Endothelial cell of umbilical vein (primary cell): Measurements from ENCODE around the gene CHTF8. TPM values are rescaled to one million over a fixed set of nuclear protein-coding genes. Genes with fewer than 3 reads are reported as not detected.

Experiments used
- BruUV-seq: library from RNA; stranded (reverse); fragments of 400-500 nt; replicated peaks from 2 replicates; lab custom pipeline; 2021; lab: Mats Ljungman, UMichigan
- CTCF ChIA-PET: fragments of 300-600, 350-600 bp; sonication (Branson Sonifier 250); formaldehyde crosslinking; loops from one replicate; lab custom pipeline; 2021; ENCODE audit warnings: antibody characterized with exemption, inconsistent platforms; lab: Charles Lee
- POLR2A ChIA-PET: fragments of 300-600, 350-600 bp; sonication (Branson Sonifier 250); formaldehyde crosslinking; loops from one replicate; lab custom pipeline; 2021; ENCODE audit warnings: antibody characterized with exemption, inconsistent platforms; lab: Charles Lee
- DNase-seq: peaks from one replicate; pipeline ENCODE4 v3.0.0-alpha.2; 2011; ENCODE audit warnings: low read depth, low spot score
- FAIRE-seq: peaks from 2 replicates; lab custom pipeline; 2011; peaks lifted over from hg19 to GRCh38; lab: Jason Lieb, UNC
- H2AFZ ChIP-seq: 2 replicates; pipeline ENCODE4 v1.6.0; 2012; ENCODE audit warnings: low read depth, low read length, control low read depth, inconsistent platforms
- H3K27ac ChIP-seq: 2 replicates; pipeline ENCODE4 v1.5.1; 2011; ENCODE audit warnings: low read depth, mild to moderate bottlenecking, control low read depth, low read length, moderate library complexity; ENCODE audit not compliant: insufficient read depth
- H3K27me3 ChIP-seq, 2 experiments: 2 replicates each; pipeline versions ENCODE4 v1.6.0 to v1.6.1; 2011; ENCODE audit warnings: low read length in 2 of 2, mixed read lengths in 1 of 2; ENCODE audit not compliant: control insufficient read depth in 2 of 2, insufficient read depth in 2 of 2
- H3K36me3 ChIP-seq, 2 experiments: 2 replicates in 1 of 2; 3 replicates in 1 of 2; pipeline ENCODE4 v1.5.1; 2011; ENCODE audit warnings: low read length in 2 of 2, mild to moderate bottlenecking in 1 of 2, moderate library complexity in 1 of 2; ENCODE audit not compliant: control insufficient read depth in 2 of 2, insufficient read depth in 2 of 2; ENCODE audit errors: extremely low read depth in 1 of 2
- H3K4me1 ChIP-seq: 3 replicates; pipeline ENCODE4 v1.5.1; 2011; ENCODE audit warnings: mild to moderate bottlenecking, low read length; ENCODE audit not compliant: control insufficient read depth, insufficient read depth; ENCODE audit errors: extremely low read depth
- H3K4me2 ChIP-seq: 2 replicates; pipeline ENCODE4 v1.6.1; 2011; ENCODE audit warnings: low read length, control low read depth, mixed read lengths; ENCODE audit not compliant: insufficient read depth
- H3K4me3 ChIP-seq, 3 experiments: fragments of 200-600 bp in 1 of 3; sonication (generic), shearing (Covaris generic) in 1 of 3; replicated peaks in 1 of 3; 2 replicates each; pipeline ENCODE4 v1.5.1; 2011 to 2016; ENCODE audit warnings: control low read depth in 3 of 3, low read length in 3 of 3, mild to moderate bottlenecking in 2 of 3, inconsistent platforms in 1 of 3, low read depth in 1 of 3, moderate library complexity in 1 of 3; ENCODE audit not compliant: insufficient read depth in 1 of 3
- H3K79me2 ChIP-seq: 2 replicates; pipeline ENCODE4 v1.6.0; 2012; ENCODE audit warnings: low read length, inconsistent platforms; ENCODE audit not compliant: control insufficient read depth, insufficient read depth
- H3K9ac ChIP-seq: replicated peaks from 2 replicates; pipeline ENCODE3; 2011; ENCODE audit warnings: low read length, control low read depth; ENCODE audit not compliant: insufficient read depth; ENCODE audit errors: extremely low read depth
- H3K9me1 ChIP-seq: replicated peaks from 3 replicates; pipeline ENCODE4 v1.6.0; 2011; ENCODE audit warnings: mild to moderate bottlenecking, low read length; ENCODE audit not compliant: control insufficient read depth, insufficient read depth; ENCODE audit errors: extremely low read depth
- H3K9me3 ChIP-seq: replicated peaks from 2 replicates; pipeline ENCODE4 v1.5.1; 2012; ENCODE audit warnings: low read length, inconsistent platforms; ENCODE audit not compliant: control insufficient read depth, insufficient read depth
- H4K20me1 ChIP-seq: replicated peaks from 2 replicates; pipeline ENCODE3; 2011; ENCODE audit warnings: mild to moderate bottlenecking, low read length; ENCODE audit not compliant: control insufficient read depth, insufficient read depth; ENCODE audit errors: extremely low read depth
- EZH2 ChIP-seq: IDR thresholded peaks from 2 replicates; pipeline ENCODE4 v1.6.1; 2012; ENCODE audit warnings: borderline replicate concordance, low read depth, mild to moderate bottlenecking, moderate library complexity, low read length, inconsistent platforms; ENCODE audit not compliant: severe bottlenecking
- FOS ChIP-seq: IDR thresholded peaks from 2 replicates; pipeline ENCODE4 v1.6.1; 2011; ENCODE audit warnings: mild to moderate bottlenecking, low read length, moderate library complexity, borderline replicate concordance; ENCODE audit not compliant: insufficient read depth
- GATA2 ChIP-seq: IDR thresholded peaks from 2 replicates; pipeline ENCODE4 v1.7.0; 2011; ENCODE audit warnings: low read depth, mild to moderate bottlenecking, moderate library complexity, mixed read lengths, low read length; ENCODE audit not compliant: insufficient read length, insufficient read depth
- JUN ChIP-seq: IDR thresholded peaks from 2 replicates; pipeline ENCODE4 v1.6.1; 2011; ENCODE audit warnings: borderline replicate concordance, low read depth; ENCODE audit not compliant: insufficient read length, insufficient read depth
- MYC ChIP-seq: IDR thresholded peaks from one replicate; pipeline ENCODE4 v1.6.1; 2011; ENCODE audit warnings: mild to moderate bottlenecking, low read depth, low read length
- POLR2A ChIP-seq: IDR thresholded peaks from 2 replicates; pipeline ENCODE4 v1.6.1; 2012; ENCODE audit warnings: low read depth, mild to moderate bottlenecking, control low read depth, low read length
- POLR2AphosphoS5 ChIP-seq: IDR thresholded peaks from 2 replicates; pipeline ENCODE4 v1.6.1; 2012; ENCODE audit warnings: low read depth, mild to moderate bottlenecking, control low read depth, low read length, moderate library complexity; ENCODE audit not compliant: insufficient read depth
- dilution Hi-C: fragments of 300-500 bp; cut with MboI; formaldehyde crosslinking; loops from one replicate; pipeline ENCODE4 v1.15.0; 2019; ENCODE audit warnings: low sequenced_read_pairs; ENCODE audit not compliant: extremely low pct_ligation_motif_present
- intact Hi-C: fragments of 100-400 bp; cut with micrococcal nuclease; formaldehyde crosslinking; loops from one replicate; pipeline ENCODE4 v1.10.0; 2022
- polyA plus RNA-seq, 4 experiments: library from polyadenylated mRNA; depleted of rRNA in 3 of 4; stranded (reverse) in 3 of 4; unstranded in 1 of 4; fragments of >200 nt; gene quantifications; 2 replicates each; pipeline versions ENCODE4 v1.2.1 to v1.2.3, GENCODE V29; 2011 to 2012; ENCODE audit warnings: missing spikeins in 1 of 4
- total RNA-seq: library from RNA; stranded (reverse); gene quantifications from 2 replicates; pipeline ENCODE4 v1.2.3, GENCODE V29; 2021
- TF ChIP-seq, protein P1 (sequence below): IDR thresholded peaks from 2 replicates; pipeline ENCODE4 v1.6.1; 2011; ENCODE audit not compliant: insufficient read depth, insufficient read length
- TF ChIP-seq, protein P2 (sequence below), 2 donors: IDR thresholded peaks; 1 replicate in 1 of 2; 2 replicates in 1 of 2; pipeline ENCODE4 v1.5.1; 2011; ENCODE audit warnings: low read length in 2 of 2, mild to moderate bottlenecking in 2 of 2, moderate library complexity in 2 of 2, control low read depth in 1 of 2, inconsistent platforms in 1 of 2, low read depth in 1 of 2; ENCODE audit not compliant: insufficient read depth in 1 of 2; ENCODE audit errors: extremely low read depth in 1 of 2

CHTF8 gene
- total and polyA plus RNA-seq, 2 donors (not counting 3 experiments of a cell fraction or from before 2014, with no cell fraction given), result 128 to 131 TPM

DNA sequence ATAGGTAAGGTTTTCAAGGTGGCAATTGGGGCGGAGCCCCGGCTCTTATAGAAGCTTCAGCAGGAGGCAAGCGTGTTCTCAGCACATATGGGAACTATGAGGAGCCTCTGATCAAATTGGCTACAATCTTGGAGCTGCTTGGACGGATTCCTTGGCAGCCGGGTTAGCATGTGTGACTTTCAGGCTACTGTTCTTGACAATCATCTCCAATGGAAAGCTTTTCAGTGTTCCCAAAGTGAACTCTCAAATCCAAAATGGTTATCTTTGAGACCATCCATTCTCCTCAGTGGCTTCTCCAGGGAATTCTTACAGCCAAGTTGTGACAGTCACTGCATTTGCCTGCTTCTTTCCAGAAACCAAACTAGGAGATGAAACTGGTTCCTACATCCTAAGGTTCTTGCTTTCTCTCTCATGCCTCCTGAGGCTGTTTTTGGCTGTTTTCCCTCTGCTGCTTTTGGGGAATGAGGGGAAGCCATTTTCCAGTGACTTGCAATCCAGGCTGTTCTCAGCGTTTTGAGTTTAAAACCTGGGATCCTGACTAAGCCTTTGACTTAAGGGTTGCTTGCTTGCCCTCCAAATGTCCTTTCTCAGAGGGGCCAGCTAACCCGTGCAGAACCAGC lies 16.0 kb downstream of the CHTF8 start:
- Histone ChIP-seq H3K27ac (no peak overlapping the region), H3K27me3 (no peaks in the 10 kb centered on the region), H3K4me1 (peaks cover 17% of the 10 kb centered on the region), H4K20me1 (peaks cover 3% of the 10 kb centered on the region), H3K9ac (no peak overlapping the region), H3K9me1 (no peaks in the 10 kb centered on the region), H3K4me2 (no peak overlapping the region), H3K79me2 (no peaks in the 10 kb centered on the region), H2AFZ (no peak overlapping the region), H3K4me3 (no peak overlapping the region), H3K36me3 (peaks cover 2 to 26% of the 10 kb centered on the region in 2 experiments), H3K9me3 (no peaks in the 10 kb centered on the region)
- BruUV-seq, result no TSS peak
- FAIRE-seq, result no peak
- CTCF ChIA-PET, result interaction anchor here (1.0 to 2.3 kb wide), 5 partner anchors 8 to 269 kb away, joined by 3 to 11 read pairs (median 3); partner anchors contain the start of gene HAS3
- POLR2A ChIA-PET, result no interaction called here
- dilution Hi-C loops (no loop called here), intact Hi-C loops (no loop called here)
- DNase-seq, result no peak
- TF ChIP-seq POLR2A (no peak), EZH2 (no peak), GATA2 (no peak), POLR2AphosphoS5 (no peak), JUN (no peak), MYC (no peak), FOS (no peak)
- TF ChIP-seq, protein P1, sequence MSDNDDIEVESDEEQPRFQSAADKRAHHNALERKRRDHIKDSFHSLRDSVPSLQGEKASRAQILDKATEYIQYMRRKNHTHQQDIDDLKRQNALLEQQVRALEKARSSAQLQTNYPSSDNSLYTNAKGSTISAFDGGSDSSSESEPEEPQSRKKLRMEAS, result no peak
- TF ChIP-seq, protein P2, sequence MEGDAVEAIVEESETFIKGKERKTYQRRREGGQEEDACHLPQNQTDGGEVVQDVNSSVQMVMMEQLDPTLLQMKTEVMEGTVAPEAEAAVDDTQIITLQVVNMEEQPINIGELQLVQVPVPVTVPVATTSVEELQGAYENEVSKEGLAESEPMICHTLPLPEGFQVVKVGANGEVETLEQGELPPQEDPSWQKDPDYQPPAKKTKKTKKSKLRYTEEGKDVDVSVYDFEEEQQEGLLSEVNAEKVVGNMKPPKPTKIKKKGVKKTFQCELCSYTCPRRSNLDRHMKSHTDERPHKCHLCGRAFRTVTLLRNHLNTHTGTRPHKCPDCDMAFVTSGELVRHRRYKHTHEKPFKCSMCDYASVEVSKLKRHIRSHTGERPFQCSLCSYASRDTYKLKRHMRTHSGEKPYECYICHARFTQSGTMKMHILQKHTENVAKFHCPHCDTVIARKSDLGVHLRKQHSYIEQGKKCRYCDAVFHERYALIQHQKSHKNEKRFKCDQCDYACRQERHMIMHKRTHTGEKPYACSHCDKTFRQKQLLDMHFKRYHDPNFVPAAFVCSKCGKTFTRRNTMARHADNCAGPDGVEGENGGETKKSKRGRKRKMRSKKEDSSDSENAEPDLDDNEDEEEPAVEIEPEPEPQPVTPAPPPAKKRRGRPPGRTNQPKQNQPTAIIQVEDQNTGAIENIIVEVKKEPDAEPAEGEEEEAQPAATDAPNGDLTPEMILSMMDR (IDR thresholded peaks at IDR 0.05; ENCODE audit: extremely low read depth in 1 of 2, insufficient read depth in 1 of 2, low read depth in 1 of 2, low read length in 2 of 2), result no peak
